NCI-H1930 (cell line): ENCODE data around the gene MMP23B.
"Not testable (repeated sequence)": the region's sequence is repeated elsewhere in the genome, so short reads cannot be mapped to it uniquely, and the experiment has no call there.

Experiments used
- DNase-seq, 2 experiments: peaks; one replicate each; lab custom pipeline; 2025; lab: John Stamatoyannopoulos, UW

The MMP23B gene

DNA sequence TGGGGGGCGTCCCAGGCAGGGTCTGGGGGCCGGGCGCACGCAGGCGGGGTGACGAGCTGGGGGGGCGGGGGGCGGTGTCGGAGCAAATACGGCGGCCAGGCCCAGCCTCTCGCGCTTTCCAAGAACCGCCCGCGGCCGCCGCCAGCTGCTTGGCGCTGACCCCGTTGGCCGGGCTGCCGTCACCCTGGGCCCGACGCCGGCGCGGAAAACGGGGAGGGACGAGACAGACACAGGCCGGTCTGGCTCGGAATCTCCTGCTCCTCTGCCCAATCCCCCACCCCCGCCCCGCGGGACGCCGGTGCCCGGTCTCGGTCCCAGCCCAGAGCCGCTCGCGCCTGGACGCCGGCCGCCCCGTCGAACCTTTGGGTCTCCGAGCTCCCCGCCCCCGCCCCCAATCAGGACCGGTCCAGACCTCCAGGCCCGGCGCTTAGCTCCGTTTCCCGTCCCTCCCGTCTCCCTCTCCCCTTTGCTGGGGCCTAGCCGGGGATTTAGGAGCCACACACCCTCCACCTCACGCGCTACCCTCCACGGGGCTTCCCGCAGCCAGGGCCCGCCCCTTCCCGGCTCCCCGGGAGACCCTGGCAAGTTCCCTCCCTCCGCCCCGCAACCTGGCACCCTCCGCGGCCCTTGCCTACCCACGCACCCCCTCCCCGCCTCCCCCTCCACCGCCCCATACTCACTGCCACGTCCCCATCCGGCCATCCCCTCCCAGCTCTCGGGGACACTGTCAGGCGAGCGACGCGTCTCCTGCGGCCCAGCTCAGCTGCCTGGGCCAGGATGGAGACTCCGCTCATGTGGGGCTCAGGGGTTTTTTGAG, 800 bp upstream of the MMP23B start:
- DNase-seq, result no peak

DNA sequence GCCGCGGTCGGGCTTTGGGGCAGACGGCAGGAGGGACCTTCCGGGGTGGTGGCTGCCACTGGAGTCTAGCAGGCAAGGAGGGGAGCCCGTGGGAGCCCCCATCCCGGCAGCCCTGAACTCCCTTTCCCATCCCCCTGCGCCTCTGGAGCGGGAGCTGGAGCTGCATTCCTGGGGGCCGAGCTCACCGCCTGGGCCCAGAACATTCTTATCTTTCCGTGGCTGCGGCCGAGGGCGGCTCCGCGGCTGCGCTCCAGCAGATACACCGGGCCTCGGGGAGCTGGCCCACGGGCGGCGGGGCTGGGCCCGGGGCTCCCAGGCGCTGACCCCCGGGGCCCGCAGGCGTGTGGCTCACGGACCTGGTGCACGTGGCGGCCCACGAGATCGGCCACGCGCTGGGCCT, 1.4 kb downstream of the MMP23B start:
- DNase-seq, result not testable (repeated sequence)

DNA sequence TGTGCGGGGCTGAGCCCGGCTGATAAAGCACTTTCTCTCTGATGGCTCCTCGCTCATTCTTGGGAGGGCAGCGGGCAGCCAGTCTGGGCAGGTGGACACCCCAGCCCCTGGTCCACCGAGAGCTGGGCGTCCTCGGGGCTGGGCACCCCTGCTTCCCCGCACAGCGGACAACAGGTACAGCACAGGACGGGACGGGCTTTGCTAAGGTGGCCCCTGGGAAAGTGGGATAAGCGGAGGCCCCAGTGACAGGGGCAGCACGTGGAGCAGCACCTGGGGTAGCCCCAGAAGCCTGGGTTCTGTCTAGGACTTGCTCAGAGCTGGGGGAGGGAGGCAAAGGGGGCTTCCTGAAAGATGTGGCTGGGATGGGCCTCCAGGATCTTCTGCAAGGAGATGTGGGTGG, 2.6 kb downstream of the MMP23B start:
- not testable (repeated sequence) for DNase-seq

DNA sequence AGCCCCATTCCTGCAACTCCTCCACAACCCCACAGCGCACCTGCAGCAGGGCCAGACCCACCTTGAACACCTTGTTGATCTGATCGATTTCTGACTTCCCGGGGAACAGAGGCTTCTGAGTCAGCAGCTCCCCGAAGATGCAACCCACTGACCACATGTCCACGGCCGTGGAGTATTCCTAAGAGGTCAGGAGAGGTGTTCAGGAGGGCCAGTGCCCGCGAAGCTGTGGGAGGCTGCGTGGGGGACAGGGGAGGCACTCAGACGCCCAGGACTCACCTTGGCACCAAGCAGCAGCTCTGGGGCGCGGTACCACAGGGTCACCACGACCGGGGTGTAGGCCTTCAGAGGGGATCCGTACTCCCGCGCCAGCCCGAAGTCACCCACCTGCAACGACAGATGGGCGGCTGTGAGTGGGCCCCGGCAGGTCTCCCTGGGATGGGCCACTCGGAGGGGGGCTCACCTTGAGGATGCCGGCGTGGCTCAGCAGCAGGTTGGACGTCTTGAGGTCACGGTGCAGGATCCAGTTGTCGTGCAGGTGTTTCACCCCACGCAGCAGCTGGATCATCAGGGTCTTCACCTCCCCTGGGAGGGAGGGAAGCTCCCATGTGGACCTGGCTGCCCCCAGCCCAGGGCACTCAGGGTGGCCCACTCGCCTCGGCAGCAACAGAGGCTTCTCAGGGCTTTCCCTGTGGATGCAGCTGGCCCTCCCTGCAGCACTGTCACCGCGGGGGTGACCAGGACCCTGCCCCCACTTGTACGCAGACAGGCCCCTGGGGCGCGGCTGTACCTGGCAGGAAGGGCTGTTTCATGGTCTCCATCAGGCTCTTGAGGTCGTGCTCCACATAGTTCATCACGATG, 4.9 kb downstream of the MMP23B start:
- not testable (repeated sequence) for DNase-seq

DNA sequence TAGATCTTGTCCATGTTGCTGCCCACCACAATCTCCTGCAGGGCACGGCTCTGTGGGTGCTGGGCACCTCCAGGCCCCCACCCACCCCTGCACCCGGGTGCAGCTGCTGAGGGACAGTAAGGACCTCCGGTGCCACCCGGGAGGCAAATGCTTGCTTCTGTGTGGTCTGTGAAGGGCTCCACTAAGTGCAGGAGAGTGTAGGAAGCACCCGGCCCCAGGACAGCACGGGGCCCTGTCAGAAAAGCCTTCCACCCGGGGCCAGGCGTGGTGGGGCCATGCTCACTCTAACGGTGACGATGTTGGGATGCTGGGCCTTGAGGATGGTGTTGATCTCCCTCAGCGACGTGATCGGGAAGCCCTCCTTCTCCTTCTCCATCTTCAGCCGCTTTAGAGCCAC, 5.5 kb downstream of the MMP23B start:
- not testable (repeated sequence) for DNase-seq

DNA sequence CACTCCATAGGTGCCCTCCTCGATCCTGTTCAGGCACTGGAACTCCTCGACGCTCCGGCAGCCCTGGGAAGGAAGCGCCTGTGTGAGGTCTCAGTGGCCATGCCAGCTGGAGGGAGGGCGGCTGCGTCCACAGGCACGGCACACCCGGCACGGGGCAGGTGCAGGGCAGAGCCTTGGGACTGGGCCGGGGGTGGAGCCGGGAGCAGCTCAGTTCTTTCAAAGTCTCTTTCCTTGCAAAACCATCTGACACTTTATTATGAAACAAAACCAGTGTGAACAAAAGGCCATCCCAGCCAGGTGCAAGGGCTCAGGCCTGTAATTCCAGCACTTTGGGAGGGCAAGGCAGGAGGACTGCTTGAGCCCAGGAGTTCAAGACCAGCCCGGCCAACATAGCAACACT, 6.6 kb downstream of the MMP23B start:
- DNase-seq, result not testable (repeated sequence)

DNA sequence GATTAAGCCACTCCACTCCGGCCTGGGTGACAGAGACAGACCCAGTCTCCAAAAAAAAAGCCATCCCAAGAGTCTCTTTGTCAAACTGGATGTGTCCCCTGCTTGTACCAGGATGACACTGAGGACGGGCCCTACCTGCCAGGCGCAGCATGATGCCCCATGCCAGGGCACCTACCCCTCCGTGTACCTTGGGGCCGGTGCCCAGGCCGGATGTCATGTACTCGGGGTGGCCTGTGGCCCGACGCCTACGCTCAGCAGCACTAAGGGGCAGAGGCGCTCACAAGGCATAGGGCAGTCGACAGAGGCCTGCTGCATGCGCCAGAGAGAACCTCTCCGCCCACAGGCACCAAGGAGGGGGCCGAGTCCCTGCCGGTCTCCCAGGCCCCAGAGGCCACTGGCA, 7.4 kb downstream of the MMP23B start:
- DNase-seq, result not testable (repeated sequence)

DNA sequence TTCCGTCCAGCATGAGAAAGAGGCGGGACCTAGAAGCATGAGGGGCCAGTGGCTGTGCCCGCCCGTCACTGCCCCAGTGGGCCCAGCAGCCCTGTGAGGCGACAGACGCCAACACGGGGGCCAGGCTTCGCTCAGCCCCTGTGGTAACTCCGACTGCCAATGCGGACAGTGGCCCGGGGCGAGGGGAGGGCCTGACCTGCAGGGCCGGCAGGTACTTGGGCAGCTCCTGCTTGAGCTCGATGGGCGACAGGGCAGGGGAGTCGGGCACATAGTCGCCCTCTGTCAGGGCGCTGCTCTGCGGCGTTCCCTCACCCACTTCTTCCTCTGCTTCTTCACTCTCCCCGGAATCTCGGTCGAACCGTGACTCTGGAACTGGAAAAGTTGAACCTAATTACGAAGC, 8.1 kb downstream of the MMP23B start:
- not testable (repeated sequence) for DNase-seq

DNA sequence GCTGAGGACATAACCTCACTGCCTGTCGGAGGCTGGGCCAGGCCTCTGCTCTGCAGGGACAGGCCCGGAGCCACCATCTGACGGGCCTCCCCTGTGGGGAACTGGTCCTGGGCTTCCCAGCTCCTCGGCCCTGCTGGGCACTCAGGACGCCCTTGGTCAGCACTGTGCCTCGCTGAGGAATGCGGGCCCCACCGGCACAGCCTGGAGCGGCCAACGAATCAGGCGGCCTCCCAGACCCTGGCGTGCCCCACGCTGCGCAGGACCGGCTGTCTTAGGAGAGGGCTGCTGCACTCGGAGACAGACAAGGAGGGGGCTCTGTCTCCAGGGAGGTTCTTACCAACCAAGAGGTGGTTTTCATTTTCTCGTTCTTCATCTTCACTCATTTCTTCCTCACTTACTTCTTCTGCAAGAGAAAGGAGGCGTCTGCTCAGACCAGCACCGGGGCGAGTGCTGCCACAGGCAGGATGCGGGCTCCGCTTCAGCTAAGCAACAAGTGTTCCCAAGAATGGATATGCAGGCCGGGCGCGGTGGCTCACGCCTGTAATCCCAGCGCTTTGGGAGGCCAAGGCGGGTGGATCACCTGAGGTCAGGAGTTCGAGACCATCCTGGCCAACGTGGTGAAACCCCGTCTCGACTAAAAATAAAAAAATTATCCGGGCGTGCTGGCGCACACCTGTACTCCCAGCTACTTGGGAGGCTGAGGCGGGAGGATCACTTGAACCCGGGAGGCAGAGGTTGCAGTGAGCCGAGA, 8.9 kb downstream of the MMP23B start:
- not testable (repeated sequence) for DNase-seq

DNA sequence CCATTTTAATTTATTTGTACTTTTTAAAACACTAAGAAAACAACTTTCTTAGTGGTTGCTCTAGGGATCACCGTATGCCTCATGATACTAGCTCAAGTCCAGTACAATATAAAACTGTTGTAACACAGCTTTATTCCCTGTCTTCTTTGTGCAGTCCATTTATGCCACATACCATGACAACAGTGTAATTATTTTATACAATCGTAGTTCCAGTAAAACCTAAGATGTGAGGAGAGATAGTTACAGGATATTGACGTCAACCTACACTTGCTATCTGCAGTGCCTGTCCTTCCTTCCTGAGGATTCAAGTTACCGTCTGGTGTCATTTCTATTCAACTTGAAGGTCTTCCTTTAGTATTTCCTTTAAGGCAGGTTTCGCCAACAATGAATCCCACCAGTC, 14.4 kb downstream of the MMP23B start:
- not testable (repeated sequence) for DNase-seq

DNA sequence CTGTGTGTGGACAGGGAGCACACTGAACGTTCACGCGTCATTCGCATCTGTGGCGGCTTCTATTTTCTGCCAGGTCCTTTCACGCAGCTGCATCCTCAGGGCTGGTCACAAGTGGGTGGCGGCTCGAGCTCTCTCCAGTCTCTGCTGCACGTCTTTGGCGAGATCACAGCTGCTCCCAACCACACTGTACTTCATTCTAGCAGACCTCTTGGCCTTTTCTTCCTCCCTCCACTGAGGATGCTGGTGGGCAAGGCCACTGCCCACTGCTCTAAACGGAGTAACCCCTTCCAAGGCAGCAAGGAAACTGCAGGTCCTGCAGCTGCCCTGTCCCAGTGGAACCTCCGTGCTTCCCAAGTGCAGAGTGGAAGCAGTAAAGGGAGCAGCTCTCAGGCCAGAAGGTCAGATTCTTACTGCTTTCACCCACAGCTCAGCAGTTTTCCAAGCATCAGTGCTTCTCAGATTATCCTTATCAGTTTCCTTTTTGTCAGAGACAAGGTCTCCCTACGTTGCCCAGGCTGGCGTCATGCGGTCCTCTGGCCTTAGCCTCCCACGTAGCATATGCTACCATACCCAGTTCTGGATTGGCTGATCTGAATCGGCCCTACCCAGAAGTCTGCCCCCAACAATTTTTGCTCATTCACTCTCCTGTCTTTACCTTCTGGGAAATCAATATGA, 15.7 kb downstream of the MMP23B start:
- DNase-seq, result not testable (repeated sequence)

DNA sequence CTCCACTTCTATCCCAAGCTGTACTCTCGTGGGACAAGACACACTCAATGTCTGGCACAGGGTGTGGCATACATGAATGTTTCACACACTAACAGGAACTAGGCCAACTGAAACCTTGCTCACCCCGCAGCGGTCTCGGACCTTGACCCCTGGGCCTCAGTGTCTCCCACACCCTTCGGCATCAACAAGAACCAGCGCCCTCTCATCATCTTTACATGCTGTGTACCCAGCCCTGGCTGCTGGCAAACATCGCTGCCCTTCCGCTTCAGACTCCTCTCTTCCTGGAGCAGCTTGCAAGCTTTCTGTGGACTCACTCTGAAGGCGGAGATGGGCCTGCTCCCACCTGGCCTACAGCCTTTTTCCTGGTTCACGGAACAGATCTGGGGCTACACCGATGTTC, 16.3 kb downstream of the MMP23B start:
- DNase-seq, result not testable (repeated sequence)

DNA sequence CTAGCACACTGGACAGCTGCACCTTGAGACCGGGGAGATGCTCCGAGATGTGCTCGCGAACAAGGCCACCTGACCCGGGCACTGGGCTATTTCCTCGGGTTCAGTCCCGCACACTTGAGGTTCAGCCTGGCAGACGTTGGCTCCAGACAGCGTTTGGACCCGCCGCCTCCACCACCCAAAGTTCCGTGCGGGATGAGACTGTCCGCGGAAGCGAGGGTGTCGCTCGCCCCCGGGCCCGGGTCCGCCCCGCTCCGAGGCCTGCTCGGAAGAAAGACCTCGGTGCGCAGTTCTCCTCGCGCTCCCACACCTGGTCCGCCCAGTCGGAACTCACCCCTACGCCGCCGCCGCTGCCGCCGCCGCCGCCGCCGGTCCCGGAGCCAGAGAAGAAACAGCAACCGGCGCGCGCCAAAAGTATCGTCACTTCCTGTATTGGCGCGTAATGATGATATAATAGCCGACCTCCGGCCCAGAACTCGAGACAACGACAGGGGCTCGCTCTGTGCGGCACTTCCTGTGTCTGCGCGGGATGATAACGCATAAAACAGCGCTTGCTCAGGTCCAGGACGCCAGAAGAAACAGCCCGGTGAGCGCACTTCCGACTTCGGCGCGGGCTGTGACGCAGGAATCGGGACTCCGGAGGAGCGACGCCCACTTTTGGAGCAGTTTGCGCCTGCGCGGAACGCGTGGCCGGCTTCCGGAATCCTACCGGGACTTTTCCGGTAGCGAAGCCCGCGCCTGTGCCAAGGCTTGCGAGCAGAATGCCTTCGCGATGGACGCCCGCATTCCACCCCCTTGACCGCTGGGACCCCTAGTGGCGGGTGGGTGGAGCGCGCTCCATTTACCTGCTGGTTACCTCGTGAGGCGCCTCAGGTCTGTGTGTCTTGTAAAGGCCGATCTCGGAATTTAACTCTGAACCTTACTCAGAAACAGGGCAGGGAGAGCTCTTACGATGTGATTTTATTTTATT, 26.9 kb downstream of the MMP23B start, which contains the start of gene CDK11B:
Gene CDK11B (minus strand): TSS at position 422 of the 967 bp plus-strand sequence. CDS start 1,519 bp downstream, outside the sequence.
- peak; percentile 96 to 98 for DNase-seq

DNA sequence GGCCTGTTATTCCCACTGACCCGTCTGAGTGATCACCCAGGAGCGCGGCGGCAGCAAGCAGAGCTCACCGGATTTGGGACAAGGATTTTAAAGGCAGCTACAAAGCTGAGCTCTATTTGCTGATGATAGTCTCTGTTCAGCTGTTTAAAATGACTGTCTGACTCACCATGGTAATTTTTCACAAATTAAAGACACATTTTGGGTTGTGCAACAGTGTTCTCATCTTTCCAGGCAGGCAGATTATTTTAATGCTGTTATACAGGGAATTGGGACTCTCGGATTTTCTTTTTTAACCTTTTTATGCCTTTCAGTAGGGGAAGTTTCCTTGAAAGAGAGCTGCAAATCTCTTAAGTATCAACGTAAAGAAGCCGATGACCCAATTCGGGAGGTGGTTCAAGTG, 30.4 kb downstream of the MMP23B start:
- not testable (repeated sequence) for DNase-seq

DNA sequence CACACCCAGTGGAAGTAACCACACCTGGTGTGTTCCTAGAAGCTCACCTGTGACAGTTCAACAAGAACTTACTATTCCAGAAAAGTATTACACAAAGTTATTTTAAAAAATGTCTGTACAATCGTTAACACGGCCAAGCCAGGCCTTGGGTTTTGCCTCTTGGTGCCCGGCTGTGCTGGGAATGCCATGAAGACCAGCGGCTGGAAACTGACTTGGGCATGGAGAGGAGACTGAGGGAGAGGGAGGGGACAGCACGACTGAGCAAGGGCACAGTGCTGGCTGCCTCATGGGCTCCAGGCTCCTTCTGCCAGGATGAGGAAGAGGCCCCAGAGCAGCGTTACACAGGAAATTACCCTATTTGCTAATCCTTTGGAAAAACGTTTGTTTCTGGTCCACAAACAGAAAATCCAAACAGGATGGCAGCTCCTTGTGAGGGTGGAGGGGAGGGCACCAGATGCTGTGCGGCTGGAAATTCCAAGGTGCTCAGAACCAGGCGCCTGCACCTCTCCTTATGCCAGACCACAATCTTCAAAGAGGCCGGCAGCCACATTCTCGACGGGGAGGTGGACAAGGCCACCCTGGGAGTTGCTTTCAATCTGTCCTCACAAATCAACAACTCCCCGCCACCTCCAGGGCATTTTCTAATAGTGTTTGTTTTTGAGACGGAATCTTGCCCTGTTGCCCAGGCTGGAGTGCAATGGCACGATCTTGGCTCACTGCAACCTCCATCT, 31.0 kb downstream of the MMP23B start:
- DNase-seq, result not testable (repeated sequence)

DNA sequence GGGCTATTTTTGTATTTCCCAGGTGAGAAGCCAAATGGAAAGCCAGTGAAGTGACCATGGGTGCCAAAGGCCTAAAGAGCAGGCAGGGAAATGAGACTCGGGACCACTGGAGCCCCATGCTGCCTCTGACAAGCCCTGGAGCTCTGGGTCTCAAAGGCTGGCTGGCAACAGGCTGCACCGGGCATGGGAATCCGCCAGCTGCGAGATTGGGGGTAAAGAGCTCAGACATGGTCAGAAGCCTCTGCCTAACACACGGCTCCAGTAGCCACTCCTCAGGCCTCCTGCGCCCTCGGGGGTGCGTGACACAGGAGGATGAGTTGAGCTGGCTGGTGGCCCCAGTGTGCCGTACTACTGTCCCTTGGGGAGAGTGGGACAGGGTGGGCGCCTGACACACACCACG, 32.3 kb downstream of the MMP23B start:
- DNase-seq, result not testable (repeated sequence)

DNA sequence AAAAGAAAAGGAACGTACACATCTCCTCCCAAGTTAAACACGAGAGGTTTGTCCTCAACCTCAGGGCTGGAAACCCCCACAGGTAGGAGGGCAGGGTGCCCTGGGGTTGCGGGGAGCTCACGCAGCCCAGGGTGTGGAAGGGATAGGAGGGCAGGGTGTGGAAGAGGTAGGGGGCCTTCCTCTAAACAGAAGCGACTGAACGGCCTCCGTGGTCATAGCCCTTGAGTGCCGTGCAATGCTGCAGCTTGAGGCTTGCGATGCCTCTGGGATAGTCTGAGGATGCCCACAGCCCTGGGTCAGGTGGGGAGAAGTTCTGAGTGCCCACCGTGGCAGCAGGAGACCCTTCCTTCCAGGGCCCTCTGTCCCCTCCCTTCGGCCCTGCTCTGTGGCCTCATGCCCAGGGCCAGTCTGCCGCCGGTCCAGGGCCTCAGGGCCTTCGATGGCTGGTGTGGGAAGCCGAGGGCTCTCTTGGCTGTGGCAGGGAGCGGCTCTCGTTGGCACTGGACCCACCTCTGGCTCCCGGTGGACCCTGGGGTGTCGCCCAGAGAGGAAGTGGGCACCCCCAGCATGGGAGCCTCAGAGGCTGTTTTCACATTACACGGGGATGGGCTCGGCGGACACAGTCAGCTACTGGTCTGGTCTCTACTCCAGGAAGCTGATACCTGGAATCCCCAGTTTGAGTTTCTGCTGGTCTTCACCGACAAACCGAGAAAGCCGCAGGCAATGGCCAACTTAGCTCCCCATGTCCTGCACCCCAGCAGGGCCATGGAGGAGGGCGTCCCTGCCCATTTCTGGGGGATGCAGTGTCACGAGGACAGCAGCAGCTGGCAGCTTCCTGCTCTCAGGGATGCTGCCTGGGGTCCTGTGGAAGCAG, 33.2 kb downstream of the MMP23B start:
- no peak for DNase-seq

DNA sequence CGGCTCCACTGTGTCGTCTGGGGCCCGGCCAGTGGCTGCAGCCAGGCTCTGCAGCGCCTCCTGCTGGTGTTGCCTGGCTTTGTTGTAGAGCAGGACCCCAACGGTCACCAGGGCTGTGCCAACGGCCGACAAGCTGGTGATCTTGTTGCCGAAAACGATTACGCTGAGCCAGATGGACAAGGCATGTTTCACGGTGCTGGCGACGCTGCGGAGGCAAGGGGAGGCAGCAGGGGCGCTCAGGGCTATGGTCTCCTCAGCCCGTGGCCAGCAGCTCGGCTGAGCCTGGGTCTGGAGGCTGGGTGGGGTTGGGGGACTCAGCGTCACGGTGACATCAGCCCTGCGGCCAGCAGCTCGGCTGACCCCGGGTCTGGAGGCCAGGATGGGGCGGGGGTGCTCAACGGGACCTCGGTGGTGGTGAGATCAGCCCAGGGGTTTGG, 33.9 kb downstream of the MMP23B start:
- DNase-seq, result peak in 1 of 2 experiments; percentile 18

DNA sequence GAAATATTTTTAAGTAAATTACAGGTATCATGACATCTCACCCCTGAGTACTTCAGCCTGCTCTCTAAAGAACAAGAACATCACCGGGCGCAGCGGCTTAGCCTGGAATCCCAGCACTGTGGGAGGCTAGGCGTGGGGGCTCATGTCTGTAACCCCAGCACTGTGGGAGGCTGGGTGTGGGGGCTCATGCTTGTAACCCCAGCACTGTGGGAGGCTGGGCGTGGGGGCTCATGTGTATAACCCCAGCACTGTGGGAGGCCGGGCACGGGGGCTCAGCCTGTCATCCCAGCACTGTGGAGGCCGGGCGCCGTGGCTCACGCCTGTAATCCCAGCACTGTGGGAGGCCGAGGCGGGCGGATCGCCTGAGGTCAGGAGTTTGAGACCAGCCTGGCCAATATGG, 34.6 kb downstream of the MMP23B start:
- DNase-seq, result no peak
